HFF-Myc (cell line): ENCODE measurements around the gene EIF3I.

Experiments used
- DNase-seq: peaks from one replicate; pipeline ENCODE4 v3.0.0-alpha.2; 2011; ENCODE audit warnings: low read depth; ENCODE audit errors: extremely low read depth
- H3K4me3 ChIP-seq: replicated peaks from 2 replicates; pipeline ENCODE4 v1.5.1; 2011; ENCODE audit warnings: low read depth, mild to moderate bottlenecking, control low read depth, low read length
- CTCF ChIP-seq: IDR thresholded peaks from 2 replicates; pipeline ENCODE4 v1.5.1; 2012; ENCODE audit warnings: mild to moderate bottlenecking, low read depth, low read length, control low read depth; ENCODE audit errors: missing control alignments

Gene EIF3I

GRCh38 chr1:32232558-32233304 is 10.5 kb downstream of the EIF3I start:
- no peak overlapping the region for H3K4me3 ChIP-seq
- DNase-seq: no peak
- TF ChIP-seq CTCF: no peak

DNA sequence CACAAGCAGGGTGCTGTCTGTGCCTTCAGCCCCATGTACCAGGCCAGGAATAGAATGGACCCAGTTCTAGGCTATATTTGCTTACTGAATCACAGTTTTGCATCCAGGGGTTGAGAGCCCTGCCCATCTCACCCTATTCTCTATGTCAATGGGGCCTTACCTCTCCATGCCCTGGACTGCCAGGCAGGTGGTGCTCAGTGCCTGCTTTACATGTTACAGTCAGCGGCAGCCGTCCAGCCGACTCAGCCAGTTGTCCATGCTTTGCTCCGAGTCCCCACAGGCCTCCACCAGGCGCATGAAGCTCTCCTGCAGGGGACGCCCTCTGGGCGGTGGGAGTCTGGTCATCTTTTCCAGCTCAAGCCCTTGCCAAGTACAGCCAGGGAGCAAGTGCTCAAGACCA is 12.6 kb downstream of the EIF3I start:
- no peak for DNase-seq
- TF ChIP-seq CTCF: no peak
- H3K4me3 ChIP-seq: no peak overlapping the region

DNA sequence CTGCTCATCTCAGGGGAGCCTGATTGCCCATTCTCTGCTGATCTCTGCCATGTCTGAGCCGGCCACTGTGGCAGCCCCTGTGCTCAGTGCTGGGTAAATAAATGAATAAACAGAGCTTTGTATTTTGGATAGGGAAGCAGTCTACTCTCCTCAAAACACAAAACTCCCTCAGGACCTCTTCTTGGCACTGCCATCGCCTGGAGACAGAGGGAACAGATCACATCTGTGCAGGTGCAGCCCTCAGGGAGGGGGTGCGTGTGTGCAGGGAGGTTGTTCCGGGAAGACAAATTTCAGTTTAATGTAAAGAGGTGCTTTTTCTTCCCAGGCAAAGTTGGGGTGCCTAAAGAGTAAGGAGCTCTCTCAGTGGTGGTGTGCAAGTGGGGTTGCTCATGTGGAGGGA is 17.1 kb downstream of the EIF3I start:
- no peak overlapping the region for H3K4me3 ChIP-seq
- no peak for TF ChIP-seq CTCF
- no peak for DNase-seq

DNA sequence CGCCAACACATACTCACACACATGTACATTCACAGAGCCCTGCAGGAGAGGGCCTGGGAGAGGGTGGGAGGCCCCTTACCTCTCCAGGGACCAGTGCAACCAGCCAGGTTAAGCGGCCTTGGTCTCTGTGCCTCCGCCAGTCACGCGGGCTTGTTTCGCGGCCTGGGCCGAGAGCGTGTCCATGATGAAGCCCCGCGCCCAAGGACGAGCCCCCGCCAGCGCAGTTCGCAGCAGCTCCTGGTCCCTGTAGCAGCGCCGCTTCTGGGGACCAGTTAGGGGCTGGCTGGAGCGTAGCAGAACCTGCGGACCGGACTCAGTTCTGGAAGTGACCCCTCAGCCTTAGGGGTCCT is 17.6 kb downstream of the EIF3I start:
- H3K4me3 ChIP-seq: peak overlapping the region; percentile 53
- no peak for DNase-seq
- no peak for TF ChIP-seq CTCF

DNA sequence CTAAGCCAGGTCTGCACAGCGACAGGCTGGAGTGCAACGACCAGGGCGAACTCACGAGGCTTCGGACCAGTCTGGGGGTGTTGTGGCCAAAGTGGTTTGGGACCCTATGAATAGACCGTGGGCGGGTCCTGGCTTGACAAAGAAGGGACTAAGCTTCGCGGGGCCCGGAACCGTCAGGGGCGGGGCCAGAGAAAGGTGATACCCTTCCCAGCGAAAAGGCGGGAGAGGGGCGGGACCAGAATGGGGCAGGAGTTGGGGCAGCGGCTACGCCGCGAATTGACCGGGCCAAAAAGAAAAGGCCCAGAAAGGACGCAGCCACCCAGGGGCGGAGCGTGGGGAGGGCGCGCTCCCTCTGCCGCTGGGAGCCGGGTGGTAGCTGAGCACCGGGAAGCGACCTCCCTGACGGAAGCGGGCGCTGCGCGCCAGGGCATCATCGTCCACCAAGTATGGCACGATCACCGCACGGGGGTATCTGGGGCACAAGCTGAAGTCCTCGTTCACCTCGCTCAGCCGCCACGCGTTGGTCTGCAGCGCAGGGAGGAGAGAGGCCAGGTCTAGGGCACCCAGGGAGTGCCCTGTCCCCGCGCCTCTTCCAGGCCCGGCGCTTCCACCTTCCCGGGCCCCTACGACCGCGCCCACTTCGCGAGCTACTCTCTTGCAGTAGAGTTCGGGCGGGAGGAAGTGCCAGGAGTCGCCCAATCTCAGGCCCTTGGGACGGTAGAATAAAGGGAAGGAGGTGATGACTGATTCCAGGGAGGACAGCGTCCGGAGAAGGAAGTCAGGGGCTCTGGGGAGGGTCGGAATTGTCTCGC is 18.1 kb downstream of the EIF3I start:
- TF ChIP-seq CTCF: no peak
- peak overlapping the region; percentile 53 for H3K4me3 ChIP-seq
- DNase-seq: no peak

- peak overlapping the region; percentile 53 for H3K4me3 ChIP-seq
- DNase-seq: no peak
- no peak for TF ChIP-seq CTCF
Measured at GRCh38 chr1:32241001-32241763, 19.0 kb downstream of the EIF3I start.
